Measurements from ENCODE around the gene LGR6.
A peak's percentile ranks its signal among the peaks of the same experiment; 100 is the strongest.

LGR6 gene

GRCh38 chr1:202270871-202271326 is 77.3 kb downstream of the LGR6 start:
- no peak for DNase-seq

- DNase-seq: no peak
Measured at GRCh38 chr1:202272103-202272845, 78.7 kb downstream of the LGR6 start.

GRCh38 chr1:202274611-202275010 is 81.0 kb downstream of the LGR6 start:
- no peak for DNase-seq

DNA sequence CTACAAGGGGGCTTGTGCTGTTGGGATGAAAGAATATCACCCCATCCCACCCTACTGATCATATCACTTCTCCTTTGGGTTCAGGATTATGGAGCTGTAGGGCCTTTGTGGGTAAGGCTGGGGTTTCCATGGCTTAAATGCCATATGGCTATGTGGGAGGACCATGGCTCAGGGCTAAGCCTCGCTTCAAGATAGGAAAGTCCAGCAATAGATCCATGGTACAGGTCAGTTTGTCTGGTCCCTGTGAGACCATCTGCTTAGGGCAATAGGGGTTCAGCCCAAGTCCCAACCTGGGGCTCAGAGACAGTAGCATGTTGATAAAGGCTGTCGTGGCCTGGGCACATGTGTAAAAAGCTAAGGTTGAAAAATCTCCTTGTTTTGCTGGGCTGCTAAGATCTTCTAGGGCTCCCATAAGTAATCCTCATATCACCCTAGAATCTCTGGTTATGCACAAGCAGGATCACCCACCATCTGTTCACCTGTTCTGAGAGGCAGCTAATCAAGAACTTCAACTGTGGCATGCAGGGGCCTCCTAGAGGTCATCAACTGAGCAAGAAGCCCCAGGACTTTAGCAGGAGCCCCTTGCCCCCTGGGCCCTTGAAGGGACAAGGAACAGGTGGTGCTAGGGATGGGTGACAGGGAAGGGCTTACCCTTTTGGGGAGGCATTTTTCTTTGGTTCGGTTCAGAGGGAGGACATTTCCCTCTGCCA is 81.6 kb downstream of the LGR6 start:
- DNase-seq: no peak

- DNase-seq: no peak
Measured at GRCh38 chr1:202276081-202276715, 82.6 kb downstream of the LGR6 start.

GRCh38 chr1:202276920-202277319 is 83.3 kb downstream of the LGR6 start:
- no peak for DNase-seq

GRCh38 chr1:202278751-202279150 is 85.2 kb downstream of the LGR6 start:
- no peak for DNase-seq

- DNase-seq: no peak
Measured at GRCh38 chr1:202279806-202280205, 86.2 kb downstream of the LGR6 start.

- DNase-seq: no peak
Measured at GRCh38 chr1:202280595-202280994, 87.0 kb downstream of the LGR6 start.

DNA sequence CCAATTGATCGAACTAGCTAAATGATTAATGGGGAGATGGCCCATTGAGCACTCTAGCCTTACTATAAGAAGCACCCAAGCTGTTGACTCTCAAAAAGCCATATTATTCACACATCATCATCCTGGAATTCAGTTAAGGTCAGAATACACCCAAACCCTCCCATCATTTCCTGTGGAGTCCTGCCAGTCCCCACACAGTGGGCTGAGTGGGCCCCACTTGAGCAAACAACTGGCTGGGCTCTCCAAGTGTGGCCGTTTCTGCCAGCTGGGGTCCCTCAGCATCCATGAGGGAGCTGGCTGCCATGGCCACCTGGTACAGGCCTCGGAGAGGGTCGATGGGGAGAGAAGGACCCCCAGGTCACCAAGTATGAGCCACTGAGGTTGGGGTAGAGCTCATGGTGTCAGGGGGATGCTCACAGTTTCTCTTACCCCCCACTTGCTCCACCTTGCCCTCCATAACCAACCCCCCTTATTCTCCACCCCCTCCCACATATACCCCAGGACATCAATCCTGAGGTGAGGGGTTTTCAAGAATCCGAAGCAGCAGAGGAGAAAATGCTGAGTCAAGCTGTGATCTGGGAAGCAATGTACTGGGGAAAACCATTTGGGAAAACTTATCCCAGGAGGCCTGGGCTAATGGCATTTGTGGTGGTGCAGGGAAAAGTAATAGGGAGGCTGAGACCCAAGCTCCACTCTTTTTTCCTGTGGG is 87.9 kb downstream of the LGR6 start:
- DNase-seq: no peak

DNA sequence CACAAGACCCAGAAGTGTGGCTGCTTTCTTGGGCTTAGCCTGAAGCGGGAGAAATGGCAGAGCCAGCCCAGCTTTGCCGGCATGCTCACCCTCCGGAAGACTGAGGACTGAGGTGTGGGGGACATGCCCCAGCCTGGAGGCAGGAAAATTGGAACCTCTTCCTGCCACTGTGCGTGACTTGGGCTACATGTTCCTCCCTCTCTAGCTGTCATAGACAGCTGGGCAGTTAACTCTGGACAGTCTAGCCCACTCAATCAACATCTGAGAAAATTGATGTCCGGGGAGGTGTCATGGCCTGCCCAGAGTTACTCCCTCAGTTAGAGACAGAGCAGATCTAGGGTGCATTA is 88.4 kb downstream of the LGR6 start:
- DNase-seq: peak; percentile 27

GRCh38 chr1:202282596-202283283 is 89.1 kb downstream of the LGR6 start:
- no peak for DNase-seq

DNA sequence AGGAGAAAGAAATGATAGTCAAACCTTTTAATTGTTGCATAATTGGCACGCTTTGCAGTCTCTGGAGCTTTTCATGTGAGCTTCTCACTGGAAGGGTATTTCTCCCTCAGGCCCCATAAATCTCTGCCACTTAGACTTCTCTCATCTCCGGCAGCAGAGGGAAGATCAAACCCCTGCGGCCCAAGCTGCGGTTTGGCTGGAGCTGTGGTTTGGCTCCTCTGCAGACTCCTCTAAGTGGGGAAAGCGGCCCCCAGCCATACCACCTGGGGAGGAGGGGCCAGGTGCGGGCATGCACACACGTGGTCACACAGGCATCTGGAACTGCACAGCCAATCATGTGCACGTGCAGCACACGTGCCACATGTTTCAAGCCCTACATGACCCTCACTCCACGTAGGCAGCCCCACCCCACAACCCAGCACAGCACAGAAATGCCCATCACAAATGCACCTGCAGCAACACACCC is 89.8 kb downstream of the LGR6 start:
- DNase-seq: no peak

- no peak for DNase-seq
Measured at GRCh38 chr1:202283991-202284390, 90.4 kb downstream of the LGR6 start.

- DNase-seq: no peak
Measured at GRCh38 chr1:202285908-202286307, 92.3 kb downstream of the LGR6 start.

GRCh38 chr1:202286622-202287097 is 93.1 kb downstream of the LGR6 start:
- no peak for DNase-seq

GRCh38 chr1:202287196-202287595 is 93.6 kb downstream of the LGR6 start:
- no peak for DNase-seq

DNA sequence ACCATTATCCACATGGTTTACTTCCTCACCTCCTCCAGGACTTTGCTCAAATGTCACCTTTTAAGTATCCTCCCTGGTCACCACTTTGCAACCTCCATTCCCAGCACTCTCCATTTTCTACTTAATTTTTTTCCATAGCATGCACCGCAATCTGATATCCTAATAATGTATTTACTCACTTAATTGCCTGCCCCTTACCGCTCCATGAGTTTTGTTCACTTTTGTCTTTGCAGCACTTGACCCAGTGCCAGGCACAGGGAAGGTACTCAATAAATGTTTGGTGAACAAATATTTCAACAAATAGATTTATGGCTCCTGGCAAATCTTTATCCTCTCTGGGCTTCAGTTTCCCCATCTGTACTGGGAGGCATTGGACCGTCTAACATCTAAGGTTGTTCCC is 94.6 kb downstream of the LGR6 start:
- no peak for DNase-seq

GRCh38 chr1:202289009-202289408 is 95.4 kb downstream of the LGR6 start:
- no peak for DNase-seq

DNA sequence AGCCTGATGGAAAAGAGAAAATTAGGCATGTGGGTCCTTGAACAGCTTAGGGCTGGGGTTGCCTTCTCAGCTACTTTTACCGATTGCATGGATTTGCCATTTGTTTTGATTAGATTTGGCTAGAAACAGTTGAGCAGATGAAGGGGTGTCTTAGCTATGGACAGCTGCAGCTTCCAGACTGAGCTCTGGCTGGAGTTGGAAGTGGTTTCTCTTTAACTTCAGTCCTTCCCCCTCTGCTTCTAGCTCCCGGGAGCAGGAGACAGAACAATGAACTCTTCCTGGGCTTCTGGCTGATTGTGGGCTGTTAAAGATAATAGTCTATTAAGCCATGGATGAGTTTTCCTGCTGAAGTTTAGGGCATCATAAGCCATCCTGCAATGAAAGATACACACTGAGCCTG is 97.4 kb downstream of the LGR6 start:
- DNase-seq: no peak

DNA sequence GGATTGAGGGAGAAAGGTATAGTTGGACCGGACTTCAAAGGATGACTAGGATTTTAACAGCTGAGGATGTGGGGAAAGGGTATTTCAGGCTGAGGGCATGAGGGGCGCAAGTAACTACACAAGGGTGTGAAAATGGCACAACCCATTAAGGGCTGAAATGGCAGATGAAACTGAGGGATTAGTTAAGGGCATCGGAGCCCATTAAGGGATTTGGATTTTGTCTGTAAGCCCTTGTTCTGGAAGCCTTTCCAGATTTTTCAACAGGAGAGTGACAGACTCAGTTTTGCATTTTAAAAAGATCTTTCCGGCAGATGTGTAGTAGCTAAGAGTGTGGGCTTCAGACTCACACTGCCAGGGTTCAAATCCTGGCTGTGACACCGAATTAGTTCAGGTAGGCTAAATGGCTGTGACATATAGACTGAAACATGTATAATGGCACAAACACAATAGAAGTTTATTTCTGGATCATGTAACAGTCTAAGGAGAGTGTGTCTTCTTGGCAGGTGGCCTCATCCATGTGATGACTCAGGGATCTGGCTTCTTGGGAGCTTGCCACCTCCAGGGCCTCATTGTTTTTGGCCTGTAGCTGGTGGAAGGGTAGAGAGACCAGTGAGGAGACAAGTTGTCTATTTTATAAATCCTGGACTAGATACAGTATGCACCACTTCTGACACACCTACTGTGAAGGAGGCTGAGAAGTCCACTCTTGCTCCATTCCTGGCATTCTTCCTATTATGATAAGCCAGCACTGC is 98.5 kb downstream of the LGR6 start:
- DNase-seq: no peak

DNA sequence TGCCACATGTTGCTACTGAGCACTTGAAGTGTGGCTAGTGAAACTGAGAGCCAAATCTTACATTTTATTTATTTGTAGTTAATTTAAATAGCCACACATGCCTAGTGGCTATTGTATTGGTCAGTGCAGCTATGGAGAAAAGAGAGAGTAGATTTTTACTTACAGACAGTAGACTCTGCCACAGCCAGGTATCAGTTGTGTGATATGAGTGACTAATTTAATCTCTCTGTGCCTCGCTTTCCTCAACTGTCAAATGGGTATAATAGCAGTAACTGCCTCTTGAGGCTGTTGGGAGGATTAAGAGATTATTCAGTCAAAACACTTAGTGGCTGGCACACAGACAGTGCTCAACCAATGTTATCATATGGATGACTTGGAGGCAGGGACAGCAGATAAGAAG is 99.2 kb downstream of the LGR6 start:
- DNase-seq: no peak
